SU-DHL-6 (cell line): ENCODE results near the gene YEATS2.
"Not testable (repeated sequence)": the region's sequence is repeated elsewhere in the genome, so short reads cannot be mapped to it uniquely, and the experiment has no call there.

ENCODE experiments used
- H2AFZ ChIP-seq: fragments of 200-600 bp; sonication (generic); 2 replicates; pipeline ENCODE4 v1.6.1; 2014; ENCODE audit warnings: low read depth, mild to moderate bottlenecking, moderate library complexity, mixed read lengths, antibody characterized with exemption, low read length; ENCODE audit not compliant: severe bottlenecking
- H3F3A ChIP-seq: fragments of 200-600 bp; shearing (Covaris generic); 2 replicates; pipeline ENCODE4 v1.6.0; 2016; ENCODE audit warnings: antibody characterized with exemption, mild to moderate bottlenecking; ENCODE audit not compliant: insufficient read depth
- H3K27ac ChIP-seq: fragments of 200-600 bp; sonication (generic); 2 replicates; pipeline ENCODE4 v1.5.1; 2016; ENCODE audit warnings: low read depth, mild to moderate bottlenecking, low read length, moderate library complexity, mixed read lengths
- H3K27me3 ChIP-seq: fragments of 200-600 bp; sonication (generic), shearing (Covaris generic); 2 replicates; pipeline ENCODE4 v1.6.0; 2014; ENCODE audit warnings: mild to moderate bottlenecking, low read length
- H3K36me3 ChIP-seq: fragments of 200-600 bp; sonication (generic); 2 replicates; pipeline ENCODE4 v1.6.1; 2014; ENCODE audit warnings: mild to moderate bottlenecking, low read length, mixed read lengths
- H3K4me2 ChIP-seq: fragments of 300-600, 200-600 bp; shearing (Covaris generic), sonication (generic); 2 replicates; pipeline ENCODE4 v1.6.0; 2014; ENCODE audit warnings: low read length, low read depth, mild to moderate bottlenecking; ENCODE audit not compliant: poor library complexity, severe bottlenecking
- H3K4me3 ChIP-seq: fragments of 200-600 bp; sonication (generic); 2 replicates; pipeline ENCODE4 v1.5.1; 2014; ENCODE audit warnings: antibody characterized with exemption, low read length, mild to moderate bottlenecking, mixed read lengths; ENCODE audit not compliant: insufficient read depth, poor library complexity, severe bottlenecking
- H3K79me2 ChIP-seq: fragments of 200-600 bp; sonication (generic); 2 replicates; pipeline ENCODE4 v1.6.1; 2014; ENCODE audit warnings: mild to moderate bottlenecking, low read length, moderate library complexity; ENCODE audit not compliant: insufficient read depth
- H3K9ac ChIP-seq: fragments of 200-600 bp; sonication (generic); 2 replicates; pipeline ENCODE4 v1.7.0; 2014; ENCODE audit warnings: mild to moderate bottlenecking, low read length
- H3K9me2 ChIP-seq: fragments of 200-600 bp; sonication (generic); replicated peaks from 2 replicates; pipeline ENCODE4 v1.6.1; 2014; ENCODE audit warnings: low read length; ENCODE audit not compliant: insufficient read depth
- H3K9me3 ChIP-seq: fragments of 200-600 bp; sonication (generic); 2 replicates; pipeline ENCODE4 v1.6.1; 2014; ENCODE audit warnings: low read length, mixed read lengths; ENCODE audit not compliant: insufficient read depth
- H4K20me1 ChIP-seq: fragments of 200-600 bp; sonication (generic); 2 replicates; pipeline ENCODE4 v1.6.1; 2014; ENCODE audit warnings: low read depth, mild to moderate bottlenecking, antibody characterized with exemption, low read length, moderate library complexity, mixed read lengths
- EZH2phosphoT487 ChIP-seq: fragments of 200-600 bp; sonication (generic), shearing (Covaris generic); conservative IDR thresholded peaks from 2 replicates; pipeline ENCODE4 v1.6.1; 2018; ENCODE audit warnings: mild to moderate bottlenecking, antibody characterized with exemption, low read length, moderate library complexity, mixed read lengths
- TF ChIP-seq, protein P1 (sequence below): fragments of 200-600 bp; sonication (generic); IDR thresholded peaks from one replicate; pipeline ENCODE4 v1.5.1; 2017; ENCODE audit warnings: antibody characterized with exemption, mild to moderate bottlenecking, low read length, moderate library complexity; ENCODE audit not compliant: insufficient read depth, poor library complexity, severe bottlenecking

Gene YEATS2

DNA sequence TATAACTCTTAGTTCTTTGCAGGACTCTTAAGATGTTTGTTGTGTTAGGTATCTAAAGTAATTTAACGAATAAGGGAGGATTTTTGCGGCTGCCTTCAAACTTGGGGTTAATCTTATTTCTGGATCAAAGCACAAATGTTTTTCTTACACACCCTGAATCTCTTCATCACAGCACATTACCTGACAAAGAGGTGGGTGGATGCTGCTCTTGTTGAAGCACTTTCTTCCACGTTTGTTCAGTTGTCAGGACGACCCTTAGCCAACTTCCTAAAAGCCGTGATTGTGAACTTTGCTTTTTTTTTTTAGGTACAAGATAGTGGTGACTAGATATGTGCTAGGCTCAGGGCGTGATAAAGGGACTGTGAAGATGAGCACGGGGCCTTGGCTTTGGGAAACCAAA, 36.0 kb downstream of the YEATS2 start:
- Histone ChIP-seq H4K20me1 (no peaks in the 10 kb centered on the region), H3K4me3 (no peak overlapping the region), H3F3A (no peaks in the 10 kb centered on the region), H3K27ac (no peak overlapping the region), H3K36me3 (peaks cover 46% of the 10 kb centered on the region), H3K79me2 (no peaks in the 10 kb centered on the region), H3K4me2 (no peak overlapping the region), H3K27me3 (no peaks in the 10 kb centered on the region), H2AFZ (no peak overlapping the region), H3K9me3 (no peaks in the 10 kb centered on the region), H3K9me2 (no peaks in the 10 kb centered on the region), H3K9ac (no peak overlapping the region)
- TF ChIP-seq, protein P1, sequence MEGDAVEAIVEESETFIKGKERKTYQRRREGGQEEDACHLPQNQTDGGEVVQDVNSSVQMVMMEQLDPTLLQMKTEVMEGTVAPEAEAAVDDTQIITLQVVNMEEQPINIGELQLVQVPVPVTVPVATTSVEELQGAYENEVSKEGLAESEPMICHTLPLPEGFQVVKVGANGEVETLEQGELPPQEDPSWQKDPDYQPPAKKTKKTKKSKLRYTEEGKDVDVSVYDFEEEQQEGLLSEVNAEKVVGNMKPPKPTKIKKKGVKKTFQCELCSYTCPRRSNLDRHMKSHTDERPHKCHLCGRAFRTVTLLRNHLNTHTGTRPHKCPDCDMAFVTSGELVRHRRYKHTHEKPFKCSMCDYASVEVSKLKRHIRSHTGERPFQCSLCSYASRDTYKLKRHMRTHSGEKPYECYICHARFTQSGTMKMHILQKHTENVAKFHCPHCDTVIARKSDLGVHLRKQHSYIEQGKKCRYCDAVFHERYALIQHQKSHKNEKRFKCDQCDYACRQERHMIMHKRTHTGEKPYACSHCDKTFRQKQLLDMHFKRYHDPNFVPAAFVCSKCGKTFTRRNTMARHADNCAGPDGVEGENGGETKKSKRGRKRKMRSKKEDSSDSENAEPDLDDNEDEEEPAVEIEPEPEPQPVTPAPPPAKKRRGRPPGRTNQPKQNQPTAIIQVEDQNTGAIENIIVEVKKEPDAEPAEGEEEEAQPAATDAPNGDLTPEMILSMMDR, result no peak
- TF ChIP-seq EZH2phosphoT487, result no peak

DNA sequence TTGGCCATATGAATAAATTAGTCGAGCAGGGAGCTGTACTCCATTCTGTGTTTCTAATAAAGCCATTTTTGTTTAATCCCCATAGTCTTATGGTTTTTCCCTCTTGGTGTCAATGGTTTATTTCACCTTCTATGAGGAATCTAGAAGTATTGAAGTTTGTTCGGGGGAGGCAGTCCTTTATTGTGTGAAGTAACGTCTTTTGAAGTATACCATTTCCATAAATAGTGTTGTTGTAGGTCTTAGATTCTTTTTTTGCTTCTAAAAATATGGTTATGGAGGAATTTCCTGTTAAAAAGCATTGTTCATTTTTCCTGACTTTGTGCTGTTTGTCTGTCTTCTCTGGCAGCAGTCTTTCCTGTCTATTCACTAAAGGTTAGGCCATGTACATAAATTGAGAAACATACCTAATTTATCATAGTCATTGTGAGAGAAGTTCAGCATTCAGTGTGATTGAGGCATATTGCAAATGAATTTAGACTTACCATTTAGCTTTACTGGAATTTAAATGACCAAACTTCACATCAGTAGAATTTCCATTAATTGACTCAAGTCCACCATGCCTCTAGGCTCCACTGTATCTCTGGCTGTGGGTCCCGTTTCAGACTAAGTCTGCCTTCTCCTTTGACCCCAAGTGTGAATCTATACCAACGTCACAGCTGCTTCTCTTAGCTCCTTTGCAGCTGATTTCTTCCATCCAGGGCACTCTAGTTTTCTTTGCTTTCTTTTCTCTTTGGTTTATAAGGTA, 37.3 kb downstream of the YEATS2 start:
- H3K36me3 ChIP-seq, result peaks cover 44% of the 10 kb centered on the region
- no peaks in the 10 kb centered on the region for H3K9me3 ChIP-seq
- H3K9ac ChIP-seq, result no peak overlapping the region
- no peaks in the 10 kb centered on the region for H4K20me1 ChIP-seq
- H3K4me2 ChIP-seq, result no peak overlapping the region
- H3K27me3 ChIP-seq, result no peaks in the 10 kb centered on the region
- H3F3A ChIP-seq, result no peaks in the 10 kb centered on the region
- TF ChIP-seq, protein P1, result no peak
- no peak for TF ChIP-seq EZH2phosphoT487
- H2AFZ ChIP-seq, result no peak overlapping the region
- H3K27ac ChIP-seq, result no peak overlapping the region
- H3K4me3 ChIP-seq, result no peak overlapping the region
- H3K9me2 ChIP-seq, result no peaks in the 10 kb centered on the region
- H3K79me2 ChIP-seq, result no peaks in the 10 kb centered on the region

DNA sequence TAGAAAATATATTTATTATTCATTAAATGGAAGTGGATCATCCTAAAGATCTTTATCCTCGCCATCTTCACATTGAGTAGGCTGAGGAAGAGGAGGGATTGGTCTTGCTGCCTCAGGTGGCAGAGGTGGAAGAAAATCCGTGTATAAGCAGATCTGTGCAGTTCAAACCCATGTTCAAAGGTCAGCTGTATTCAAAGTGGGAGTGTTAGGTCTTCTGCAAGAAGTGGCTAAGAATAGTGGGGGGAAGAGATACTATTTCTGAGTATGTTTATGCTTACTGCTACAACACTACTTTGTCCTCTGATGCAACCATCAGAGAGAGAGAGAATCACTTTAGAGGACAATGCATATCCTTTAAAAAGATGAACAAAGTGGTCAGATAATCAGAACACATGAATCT, 39.5 kb downstream of the YEATS2 start:
- H3K79me2 ChIP-seq, result no peaks in the 10 kb centered on the region
- peaks cover 40% of the 10 kb centered on the region for H3K36me3 ChIP-seq
- no peak overlapping the region for H3K27ac ChIP-seq
- H2AFZ ChIP-seq, result no peak overlapping the region
- no peak for TF ChIP-seq EZH2phosphoT487
- TF ChIP-seq, protein P1, result no peak
- H3F3A ChIP-seq, result no peaks in the 10 kb centered on the region
- no peaks in the 10 kb centered on the region for H3K27me3 ChIP-seq
- no peaks in the 10 kb centered on the region for H3K9me2 ChIP-seq
- no peaks in the 10 kb centered on the region for H3K9me3 ChIP-seq
- no peak overlapping the region for H3K9ac ChIP-seq
- H4K20me1 ChIP-seq, result no peaks in the 10 kb centered on the region
- no peak overlapping the region for H3K4me2 ChIP-seq
- no peak overlapping the region for H3K4me3 ChIP-seq

DNA sequence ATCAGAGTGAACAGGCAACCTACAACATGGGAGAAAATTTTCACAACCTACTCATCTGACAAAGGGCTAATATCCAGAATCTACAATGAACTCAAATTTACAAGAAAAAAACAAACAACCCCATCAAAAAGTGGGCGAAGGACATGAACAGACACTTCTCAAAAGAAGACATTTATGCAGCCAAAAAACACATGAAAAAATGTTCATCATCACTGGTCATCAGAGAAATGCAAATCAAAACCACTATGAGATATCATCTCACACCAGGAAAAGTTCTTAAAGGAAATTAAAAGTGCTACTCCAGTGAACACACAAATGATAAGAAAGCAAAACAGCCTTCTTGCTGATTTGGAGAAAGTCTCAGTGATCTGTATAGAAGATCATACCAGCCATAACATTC, 42.6 kb downstream of the YEATS2 start:
- H3K9ac ChIP-seq, H3K27me3 ChIP-seq, H3K79me2 ChIP-seq, H3F3A ChIP-seq, H3K4me2 ChIP-seq, H3K9me2 ChIP-seq, H4K20me1 ChIP-seq, H3K4me3 ChIP-seq, H3K9me3 ChIP-seq, H2AFZ ChIP-seq, H3K27ac ChIP-seq: not testable (repeated sequence)
- H3K36me3 ChIP-seq, result peaks cover 35% of the 10 kb centered on the region
